GM18861 (cell line): ENCODE measurements around the gene MAOB.

Source experiments
- ATAC-seq: cut with Tn5 transposase; IDR thresholded peaks from one replicate; pipeline ENCODE4 v1.9.1; 2021; ENCODE audit not compliant: unreplicated experiment

Gene MAOB

DNA sequence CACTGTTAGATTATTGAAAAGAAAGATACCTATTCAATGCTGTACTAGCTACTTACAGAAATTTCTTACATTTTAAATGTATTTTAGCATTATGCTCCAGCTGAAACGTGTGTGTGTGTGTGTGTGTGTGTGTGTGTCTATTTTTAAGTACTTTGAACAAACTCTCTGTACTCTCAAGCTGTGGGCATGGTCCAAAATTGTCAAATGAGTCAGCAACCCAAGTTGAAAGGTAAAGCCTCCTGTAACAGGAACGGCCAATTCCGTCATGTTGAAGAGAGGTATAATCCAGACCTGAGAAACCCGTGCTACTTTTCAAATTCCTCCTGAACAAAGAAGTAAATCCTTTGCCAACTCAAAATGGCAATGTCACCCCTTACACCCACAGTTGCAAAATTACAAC is 20.5 kb downstream of the MAOB start:
- no peak for ATAC-seq

DNA sequence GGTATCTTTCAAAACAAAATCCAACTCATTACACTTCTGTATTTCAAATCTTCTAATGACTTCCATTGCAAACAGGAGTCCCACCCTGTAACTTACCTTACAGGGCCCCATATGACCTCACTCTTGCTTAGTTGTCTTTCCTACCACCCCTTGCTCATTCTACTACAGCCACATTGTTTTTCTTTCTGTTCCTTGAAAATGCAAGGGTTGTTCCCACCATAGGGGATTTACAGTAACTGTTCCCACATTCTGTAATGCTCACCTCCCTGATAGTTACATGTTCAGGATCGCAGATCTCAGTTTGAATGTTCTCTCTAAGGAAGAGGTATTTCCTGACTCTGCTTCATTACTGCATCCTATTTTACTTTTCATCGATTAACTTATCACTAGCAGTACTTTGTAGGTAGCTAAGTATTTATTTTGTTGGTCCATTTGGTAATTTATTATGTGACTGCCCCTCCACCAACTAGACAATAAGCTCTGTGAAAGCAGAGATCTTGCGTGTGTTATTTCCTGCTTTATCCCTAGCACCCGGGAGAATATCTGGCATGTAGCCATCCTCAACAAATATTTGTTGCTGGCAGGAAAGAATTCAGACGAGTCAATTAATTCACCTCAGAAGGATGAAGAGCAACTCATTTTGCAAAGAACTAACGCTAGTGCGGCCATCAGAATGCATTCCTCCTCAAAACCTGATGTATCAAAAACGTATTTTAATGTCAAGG is 21.4 kb downstream of the MAOB start:
- no peak for ATAC-seq

DNA sequence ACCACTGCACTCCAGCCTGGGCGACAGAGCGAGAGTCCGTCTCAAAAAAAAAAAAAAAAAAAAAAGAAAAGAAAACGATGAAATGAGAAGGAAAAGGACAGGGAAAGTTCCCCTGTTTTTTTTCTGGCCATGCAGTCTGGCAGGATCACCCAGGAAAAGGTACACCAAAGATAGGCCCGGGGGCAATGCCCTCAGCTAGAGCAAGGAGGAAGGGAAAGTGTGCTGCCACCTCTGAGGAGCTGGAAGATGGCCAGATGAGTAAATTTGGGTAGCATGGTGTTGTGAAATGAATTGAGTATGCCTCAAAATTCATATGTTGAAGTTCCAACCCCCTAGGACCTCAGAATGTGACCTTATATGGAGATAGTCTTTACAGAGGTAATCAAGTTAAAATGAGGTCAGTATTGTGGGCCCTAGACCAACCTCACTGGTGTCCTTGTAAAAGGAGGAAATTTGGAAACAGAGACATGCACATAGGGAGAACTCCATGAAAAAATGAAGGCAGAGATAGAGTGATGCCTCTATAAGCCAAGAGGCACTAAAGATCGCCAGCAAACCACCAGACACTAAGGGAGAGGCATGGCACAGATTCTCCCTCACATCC is 28.9 kb downstream of the MAOB start:
- no peak for ATAC-seq

GRCh38 chrX:43850629-43851028 is 31.6 kb downstream of the MAOB start:
- ATAC-seq = no peak

DNA sequence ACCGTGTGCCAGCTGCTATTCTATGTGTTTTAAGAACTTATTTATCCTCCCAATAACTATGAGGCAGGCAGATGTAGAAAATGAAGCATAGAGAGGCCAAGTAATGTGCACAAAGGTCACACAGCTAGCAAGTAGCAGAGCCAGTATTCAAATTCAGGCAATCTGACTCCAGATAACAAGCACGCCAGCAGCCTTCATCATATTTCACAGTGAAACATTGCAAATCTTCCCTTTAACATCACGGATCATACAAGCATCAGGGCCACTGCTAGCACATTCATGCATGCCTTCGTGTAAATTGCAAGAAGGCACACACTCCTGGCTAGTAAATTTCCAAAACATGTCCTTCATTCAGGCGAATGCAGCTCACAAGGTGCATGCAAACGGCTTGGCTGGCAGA is 33.1 kb downstream of the MAOB start:
- ATAC-seq = no peak

DNA sequence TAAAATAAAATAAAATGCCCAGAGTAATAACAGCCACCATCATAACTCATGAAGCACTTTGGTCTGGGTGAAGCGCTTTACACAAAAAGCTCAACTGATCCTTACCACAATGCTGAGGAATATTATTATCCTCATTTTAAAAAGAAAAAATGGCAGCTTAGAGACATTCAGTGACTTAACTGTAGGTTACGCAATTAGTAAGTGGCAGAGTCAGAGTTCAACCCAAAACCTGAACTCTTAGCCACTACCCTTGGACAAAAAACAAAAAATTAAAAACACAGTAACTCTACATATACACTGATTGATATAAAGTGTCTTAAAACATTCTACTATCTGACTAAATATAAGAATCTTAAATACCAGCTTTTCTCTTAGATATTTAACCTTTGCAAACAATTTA is 34.9 kb downstream of the MAOB start:
- no peak for ATAC-seq

GRCh38 chrX:43846558-43846957 is 35.7 kb downstream of the MAOB start:
- ATAC-seq = no peak

- no peak for ATAC-seq
Measured at GRCh38 chrX:43845776-43846175, 36.5 kb downstream of the MAOB start.

DNA sequence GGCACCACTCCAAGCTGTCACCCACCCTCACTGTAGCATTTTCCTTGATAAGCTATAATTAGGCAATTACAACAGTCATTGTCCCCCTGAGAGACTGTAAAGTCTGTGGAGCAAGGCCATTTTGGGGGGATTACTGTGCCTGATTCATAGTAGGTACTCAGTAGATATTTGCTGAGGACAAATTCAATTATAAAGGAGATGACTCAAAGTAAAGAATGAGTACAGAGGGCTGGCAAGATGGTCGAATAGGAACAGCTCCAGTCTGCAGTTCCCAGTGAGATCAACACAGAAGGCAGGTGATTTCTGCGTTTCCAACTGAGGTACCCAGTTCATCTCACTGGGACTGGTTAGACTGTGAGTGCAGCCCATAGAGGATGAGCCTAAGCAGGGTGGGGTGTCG is 42.0 kb downstream of the MAOB start:
- ATAC-seq = no peak

- no peak for ATAC-seq
Measured at GRCh38 chrX:43836435-43837184, 45.6 kb downstream of the MAOB start.

GRCh38 chrX:43835559-43835958 is 46.7 kb downstream of the MAOB start:
- no peak for ATAC-seq

DNA sequence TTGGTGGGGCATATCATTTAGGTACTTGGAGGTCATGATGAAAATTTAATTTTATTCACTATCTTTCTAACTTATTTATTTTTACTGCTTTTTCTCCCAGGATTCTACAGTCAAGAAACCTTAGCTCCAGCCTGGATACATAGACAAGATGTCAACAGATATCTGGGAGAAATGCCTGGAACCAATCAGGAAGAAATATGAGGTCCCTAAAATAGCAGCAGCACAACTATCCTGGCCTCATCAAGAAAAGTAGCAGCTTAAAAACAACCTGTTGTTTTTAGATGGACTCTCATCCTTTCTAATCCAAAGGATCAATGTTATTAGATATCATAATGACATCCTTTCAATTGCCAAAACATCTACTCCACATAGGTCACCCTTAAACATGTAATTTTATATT is 54.5 kb downstream of the MAOB start:
- no peak for ATAC-seq

DNA sequence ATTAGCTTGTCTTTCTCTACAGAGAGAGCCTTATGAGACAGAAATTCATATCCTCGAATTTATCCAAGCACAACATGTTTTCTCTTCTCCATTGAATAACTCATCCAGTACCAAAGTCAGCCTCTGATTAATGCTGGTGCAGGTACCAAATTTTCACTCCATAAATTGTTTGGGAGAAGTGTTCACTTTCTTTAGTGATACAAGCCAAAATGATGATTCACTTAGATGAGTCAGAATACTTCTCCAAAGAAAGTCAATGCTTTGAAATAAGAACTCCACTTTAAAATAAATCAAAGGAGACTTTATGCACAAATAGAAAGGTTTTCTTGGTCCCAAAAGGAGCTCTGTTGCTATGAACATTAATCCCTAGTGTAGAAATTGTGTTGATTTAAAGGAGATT is 60.2 kb downstream of the MAOB start:
- no peak for ATAC-seq

GRCh38 chrX:43817444-43817843 is 64.8 kb downstream of the MAOB start:
- ATAC-seq = no peak

- no peak for ATAC-seq
Measured at GRCh38 chrX:43815209-43815608, 67.0 kb downstream of the MAOB start.

DNA sequence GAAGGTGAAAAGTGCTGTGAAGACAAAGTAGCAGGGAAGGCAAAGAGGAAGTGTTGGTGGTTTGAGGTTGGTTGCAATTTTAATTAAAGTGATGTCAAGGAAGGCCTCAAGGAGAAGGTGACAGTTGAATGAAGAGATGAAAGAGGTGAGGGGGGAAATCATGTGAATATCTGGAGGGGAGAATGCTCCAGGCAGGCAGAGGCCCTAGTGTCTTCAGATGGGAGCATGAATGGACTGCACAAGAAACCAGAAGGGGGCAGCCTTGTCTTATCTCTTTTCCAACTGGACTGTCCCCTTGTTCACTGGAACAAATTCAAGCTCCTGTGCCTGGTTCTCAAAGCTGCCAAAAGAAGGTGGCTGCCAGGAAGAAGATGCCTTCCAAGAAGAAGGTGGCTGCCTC is 68.4 kb downstream of the MAOB start:
- no peak for ATAC-seq

GRCh38 chrX:43813319-43813718 is 68.9 kb downstream of the MAOB start:
- no peak for ATAC-seq

DNA sequence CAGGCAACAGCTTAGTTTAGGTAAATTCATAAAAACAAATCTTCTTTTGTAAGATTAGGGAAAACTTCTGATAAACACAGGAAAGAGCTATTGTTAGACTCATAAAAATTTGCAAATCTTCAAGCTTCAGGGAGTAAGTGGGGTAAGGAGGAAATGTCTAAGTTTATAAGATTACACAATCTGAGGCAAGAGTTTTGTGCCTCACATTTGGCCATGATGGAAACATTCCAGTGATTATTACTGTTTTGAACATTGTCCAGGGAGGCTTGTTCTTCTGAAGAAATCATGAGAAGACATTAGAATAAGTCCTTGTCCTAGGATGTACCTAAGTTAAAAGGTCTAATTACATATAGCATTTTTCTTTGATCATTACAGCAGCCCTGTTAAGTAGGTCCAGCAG is 72.8 kb downstream of the MAOB start:
- ATAC-seq = no peak

GRCh38 chrX:43808231-43808630 is 74.0 kb downstream of the MAOB start:
- ATAC-seq = no peak

- ATAC-seq = no peak
Measured at GRCh38 chrX:43805579-43805978, 76.7 kb downstream of the MAOB start.

GRCh38 chrX:43804021-43804420 is 78.2 kb downstream of the MAOB start:
- ATAC-seq = no peak

DNA sequence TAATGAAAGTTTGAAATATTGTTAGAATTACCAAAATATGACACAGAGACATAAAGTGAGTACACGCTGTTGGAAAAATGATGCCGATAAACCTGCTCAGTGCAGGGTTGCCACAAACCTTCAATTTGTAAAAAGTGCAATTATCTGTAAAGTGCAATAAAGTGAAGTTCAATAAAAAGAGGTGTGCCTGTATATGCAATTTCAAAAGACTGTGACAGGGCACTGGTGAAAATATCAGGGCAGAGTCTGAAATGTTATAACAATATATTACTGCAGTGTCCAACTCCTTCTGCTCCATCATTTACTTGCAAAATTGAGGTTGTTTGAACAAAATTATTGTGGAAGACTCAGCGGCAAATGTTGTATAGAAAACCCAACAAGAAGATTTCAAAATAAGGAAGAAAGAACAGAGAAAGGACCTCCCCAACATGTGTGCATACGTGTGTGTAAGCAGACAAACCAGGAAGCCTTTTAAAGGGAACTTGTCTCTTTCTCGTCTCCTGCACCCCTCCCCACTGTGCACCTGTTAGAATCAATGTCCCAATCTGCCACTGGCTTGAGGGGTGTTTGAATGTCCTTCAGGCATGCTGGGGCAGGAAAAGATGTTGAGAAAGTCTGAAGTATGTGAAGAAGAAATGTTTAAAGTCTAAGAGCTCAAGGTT is 96.2 kb downstream of the MAOB start:
- ATAC-seq = no peak
